Pancreas (tissue), 10 donors: ENCODE data around the gene IFI44. TPM values are rescaled to one million over a fixed set of nuclear protein-coding genes. Genes with fewer than 3 reads are reported as not detected.

Experiments used
- ATAC-seq, 4 donors: fragments of 200-7000 bp; cut with Tn5 transposase; one replicate each; pipeline versions ENCODE4 v1.8.0 to v1.9.1; 2020; ENCODE audit warnings: mild to moderate bottlenecking in 4 of 4, moderate library complexity in 4 of 4
- DNase-seq, 6 donors: peaks; one replicate each; pipeline ENCODE4 v3.0.0-alpha.2; 2020
- FAIRE-seq: peaks from 2 replicates; lab custom pipeline; 2012; peaks lifted over from hg19 to GRCh38; lab: Jason Lieb, UNC
- H3K27ac ChIP-seq, 4 donors: fragments of 200-600 bp; sonication (generic); 1 replicate in 3 of 4; 2 replicates in 1 of 4; pipeline versions ENCODE4 v1.5.0 to v1.8.0; 2020
- H3K27me3 ChIP-seq, 4 donors: fragments of 200-600 bp; one replicate each; pipeline ENCODE4 v1.8.0; 2021
- H3K36me3 ChIP-seq, 3 donors: fragments of 200-600 bp; sonication (generic) in 1 of 3; one replicate each; pipeline versions ENCODE4 v1.5.0 to v1.8.0; 2020 to 2021
- H3K4me1 ChIP-seq, 3 donors: fragments of 200-600 bp; one replicate each; pipeline ENCODE4 v1.8.0; 2021
- H3K4me3 ChIP-seq, 4 donors: fragments of 200-600 bp; sonication (generic) in 2 of 4; one replicate each; pipeline versions ENCODE4 v1.5.0 to v1.8.0; 2020 to 2021
- H3K9me3 ChIP-seq, 4 donors: fragments of 200-600 bp; one replicate each; pipeline ENCODE4 v1.8.0; 2021
- WGBS, 2 donors: extraction: QIAGEN DNeasy Blood & Tissue Kit; methylation state at CpG; one replicate each; pipeline ENCODE4 v1.1.7; 2013; 5-methylcytosine and 5-hydroxymethylcytosine counted together
- intact Hi-C, 3 donors: fragments of 100-400 bp; cut with DNase I; formaldehyde crosslinking; loops; one replicate each; pipeline versions ENCODE4 v1.11.1 to v1.14.2; 2022
- polyA plus RNA-seq, 2 donors: library from polyadenylated mRNA; stranded (reverse); fragments of 200-250 nt; gene quantifications; one replicate each; pipeline ENCODE4 v1.2.3, GENCODE V29; 2013
- total RNA-seq, 6 donors: library from RNA; stranded (reverse); fragmentation: NEBNext Ultra II Directional in 4 of 6; extraction: Animal tissue kit (Norgen Biotek cat#: 25700) in 4 of 6; gene quantifications; one replicate each; pipeline versions ENCODE4 v1.2.1 to v1.2.4, GENCODE V29; 2021 to 2023
- TF ChIP-seq, protein P1 (sequence below), 4 donors: fragments of 200-600 bp; sonication (generic) in 3 of 4; IDR thresholded peaks; one replicate each; pipeline versions ENCODE4 v1.5.0 to v1.8.0; 2021; ENCODE audit warnings: antibody characterized with exemption in 4 of 4
- donor health status: healthy with polysubstance abuse.
- donor health status: DM: no; HTN: no; CAD: no; lungs with moderate emphysema.
- donor health status: DM: no; HTN: no; CAD: no.
- donor health status: control.
- donor health status: control.
- donor health status: Bipolar disorder and iron deficiency.
- donor health status: DM: yes; HTN: yes; CAD: no.
- donor health status: DM: no; HTN: no; CAD: no.
- donor health status: DM: no; HTN: no; CAD: no.
- donor health status: DM: yes; HTN: yes; CAD: no.

Gene IFI44
- total and polyA plus RNA-seq, 8 donors: 2.5 to 17.6 (median 8.0) TPM

DNA sequence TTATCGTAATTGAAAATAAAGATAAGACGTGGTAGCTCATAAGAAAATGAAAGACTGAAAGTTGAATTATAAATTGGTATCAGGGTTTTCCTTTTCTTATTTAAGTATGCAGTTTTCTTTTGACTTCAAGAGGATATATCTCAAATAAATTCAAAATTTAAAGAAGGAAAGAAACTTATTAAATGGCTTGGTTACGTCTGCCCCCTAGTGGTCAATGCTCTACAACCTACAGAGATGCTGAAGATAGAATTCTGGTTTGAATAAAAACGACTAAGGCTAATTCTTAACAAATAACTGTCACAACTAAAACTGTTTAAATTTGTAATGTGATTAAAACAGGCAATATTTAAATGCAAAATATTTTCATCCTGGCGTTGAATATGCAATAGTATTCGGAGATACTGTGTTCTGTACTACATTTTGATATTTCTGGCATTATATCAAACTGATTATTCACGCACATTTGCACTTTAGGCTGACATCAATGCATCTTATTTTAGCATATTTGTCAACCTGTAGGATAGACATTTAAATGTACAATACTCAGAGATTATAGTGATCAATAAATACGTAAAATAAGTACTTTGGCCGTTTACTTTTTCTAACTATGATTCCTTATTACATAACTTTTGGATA is 26.8 kb downstream of the IFI44 start:
- Histone ChIP-seq H3K36me3 (no peaks in the 10 kb centered on the region), H3K27ac (no peak overlapping the region), H3K4me3 (no peak overlapping the region), H3K4me1 (no peaks in the 10 kb centered on the region), H3K27me3 (no peaks in the 10 kb centered on the region), H3K9me3 (no peaks in the 10 kb centered on the region)
- peak; percentile 98 for FAIRE-seq
- TF ChIP-seq, protein P1, sequence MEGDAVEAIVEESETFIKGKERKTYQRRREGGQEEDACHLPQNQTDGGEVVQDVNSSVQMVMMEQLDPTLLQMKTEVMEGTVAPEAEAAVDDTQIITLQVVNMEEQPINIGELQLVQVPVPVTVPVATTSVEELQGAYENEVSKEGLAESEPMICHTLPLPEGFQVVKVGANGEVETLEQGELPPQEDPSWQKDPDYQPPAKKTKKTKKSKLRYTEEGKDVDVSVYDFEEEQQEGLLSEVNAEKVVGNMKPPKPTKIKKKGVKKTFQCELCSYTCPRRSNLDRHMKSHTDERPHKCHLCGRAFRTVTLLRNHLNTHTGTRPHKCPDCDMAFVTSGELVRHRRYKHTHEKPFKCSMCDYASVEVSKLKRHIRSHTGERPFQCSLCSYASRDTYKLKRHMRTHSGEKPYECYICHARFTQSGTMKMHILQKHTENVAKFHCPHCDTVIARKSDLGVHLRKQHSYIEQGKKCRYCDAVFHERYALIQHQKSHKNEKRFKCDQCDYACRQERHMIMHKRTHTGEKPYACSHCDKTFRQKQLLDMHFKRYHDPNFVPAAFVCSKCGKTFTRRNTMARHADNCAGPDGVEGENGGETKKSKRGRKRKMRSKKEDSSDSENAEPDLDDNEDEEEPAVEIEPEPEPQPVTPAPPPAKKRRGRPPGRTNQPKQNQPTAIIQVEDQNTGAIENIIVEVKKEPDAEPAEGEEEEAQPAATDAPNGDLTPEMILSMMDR (IDR thresholded peaks at IDR 0.05): peak; percentile 72 to 80 (median 75)
- intact Hi-C loops: loop anchor here in 2 of 3 donors (10.0 kb wide), 2 partner anchors 52 to 522 kb away; partner anchors contain the start of gene IFI44L (in 1 of the 2)
- DNase-seq: peak in 3 of 6 donors; percentile 22 to 49 (median 32)
- WGBS, 2 donors: 18% methylated on average over 9 of the region's 9 CpGs
- ATAC-seq: peak in 3 of 4 donors; percentile 77 to 82 (median 78)

DNA sequence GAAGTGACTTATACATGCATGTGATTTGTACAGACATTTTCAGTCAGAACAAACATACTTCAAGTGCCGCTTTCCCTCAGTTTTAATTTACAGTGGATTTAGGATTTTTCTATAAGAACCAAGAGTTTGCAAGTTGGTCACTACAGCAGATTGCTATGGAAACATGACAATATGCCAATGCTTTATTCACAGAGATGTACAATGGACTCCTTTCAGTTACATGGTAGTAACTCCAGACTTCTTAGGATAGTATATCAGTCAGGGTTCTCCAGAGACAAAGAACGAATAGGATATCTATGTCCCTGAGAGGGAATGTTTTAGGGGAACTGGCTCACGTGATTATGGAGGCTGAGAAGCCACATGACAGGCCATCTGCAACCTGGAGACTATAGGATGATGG is 27.4 kb downstream of the IFI44 start:
- ATAC-seq (peak in 1 of 4 donors; percentile 11), FAIRE-seq (no peak), DNase-seq (no peak)
- no peaks in the 10 kb centered on the region for H3K36me3 ChIP-seq
- no peaks in the 10 kb centered on the region for H3K27me3 ChIP-seq
- intact Hi-C loops: loop anchor here in 2 of 3 donors (10.0 kb wide), 2 partner anchors 52 to 522 kb away; partner anchors contain the start of gene IFI44L (in 1 of the 2)
- no peaks in the 10 kb centered on the region for H3K4me1 ChIP-seq
- 43 to 51% methylated on average over 3 of the region's 3 CpGs for WGBS, 2 donors
- TF ChIP-seq, protein P1 (IDR thresholded peaks at IDR 0.05): no peak
- H3K27ac ChIP-seq: no peak overlapping the region
- H3K9me3 ChIP-seq: no peaks in the 10 kb centered on the region
- H3K4me3 ChIP-seq: no peak overlapping the region

DNA sequence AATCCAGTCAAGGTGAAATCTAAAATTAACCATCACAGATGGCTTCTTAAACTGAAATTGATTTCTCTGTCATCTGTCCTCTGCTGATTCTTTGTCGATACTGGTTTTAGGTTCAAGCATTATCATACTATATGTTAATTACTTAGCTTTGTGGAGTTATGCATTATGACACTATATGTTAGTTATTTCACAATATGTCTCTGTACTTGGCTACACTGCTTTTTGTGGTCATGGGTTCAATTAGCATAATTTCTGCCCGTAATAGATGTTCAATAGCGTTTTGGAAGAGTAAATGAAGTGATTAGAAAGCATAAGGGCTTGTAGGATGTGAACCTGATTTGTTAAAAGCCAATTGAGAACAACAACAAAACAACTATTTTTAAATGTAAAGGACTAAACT is 28.2 kb downstream of the IFI44 start:
- H3K27ac ChIP-seq: no peak overlapping the region
- DNase-seq (no peak), FAIRE-seq (no peak), ATAC-seq (no peak)
- intact Hi-C loops: loop anchor here in 2 of 3 donors (10.0 kb wide), 2 partner anchors 53 to 523 kb away; partner anchors contain the start of gene IFI44L (in 1 of the 2)
- 66 to 82% methylated on average over 3 of the region's 3 CpGs for WGBS, 2 donors
- no peak overlapping the region for H3K4me3 ChIP-seq
- no peaks in the 10 kb centered on the region for H3K9me3 ChIP-seq
- no peaks in the 10 kb centered on the region for H3K36me3 ChIP-seq
- TF ChIP-seq, protein P1 (IDR thresholded peaks at IDR 0.05): no peak
- no peaks in the 10 kb centered on the region for H3K27me3 ChIP-seq
- H3K4me1 ChIP-seq: no peaks in the 10 kb centered on the region

DNA sequence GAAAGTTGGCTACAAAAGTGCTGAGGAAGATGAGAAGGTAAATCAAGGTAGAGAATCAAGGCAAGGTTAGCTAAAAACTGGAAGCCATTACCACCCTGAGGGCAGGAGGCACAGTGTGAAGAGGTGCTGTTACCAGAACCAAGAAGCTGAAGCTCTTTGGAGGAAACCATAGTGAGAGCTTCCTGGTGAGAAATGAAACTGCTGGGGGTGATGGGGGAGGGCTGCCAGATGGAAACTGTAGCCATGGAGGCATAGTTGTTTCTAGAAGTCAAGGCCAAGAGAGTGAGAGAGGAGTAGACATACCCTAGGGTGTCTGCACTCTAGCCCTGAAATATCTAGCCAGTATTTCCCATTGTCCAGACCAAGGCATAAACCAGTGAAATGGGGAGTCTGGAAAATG is 28.7 kb downstream of the IFI44 start:
- no peak for FAIRE-seq
- intact Hi-C loops: loop anchor here in 2 of 3 donors (10.0 kb wide), 2 partner anchors 54 to 524 kb away; partner anchors contain the start of gene IFI44L (in 1 of the 2)
- no peak for ATAC-seq
- Histone ChIP-seq H3K36me3 (no peaks in the 10 kb centered on the region), H3K9me3 (no peaks in the 10 kb centered on the region), H3K27ac (no peak overlapping the region), H3K27me3 (no peaks in the 10 kb centered on the region), H3K4me1 (no peaks in the 10 kb centered on the region), H3K4me3 (no peak overlapping the region)
- no peak for DNase-seq
- TF ChIP-seq, protein P1 (IDR thresholded peaks at IDR 0.05): no peak

DNA sequence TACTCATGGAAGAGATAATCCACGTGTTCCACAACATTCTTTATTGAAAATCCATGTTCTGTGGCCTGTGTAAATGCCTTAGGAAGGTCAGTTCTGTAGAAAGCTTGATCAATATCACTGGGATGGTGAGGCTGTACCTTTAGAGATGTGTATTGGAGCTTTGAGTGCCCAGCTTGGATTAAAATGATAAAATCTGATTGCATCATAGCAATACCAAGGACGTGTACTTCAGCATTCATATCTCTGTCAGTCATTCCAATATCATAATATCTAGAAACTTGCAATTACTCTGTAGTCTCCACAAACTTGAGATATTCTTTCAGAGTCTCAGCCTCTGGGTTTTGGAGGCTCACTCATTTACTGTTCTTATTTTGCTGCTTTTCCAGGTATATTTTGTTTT is 31.6 kb downstream of the IFI44 start:
- H3K27ac ChIP-seq: no peak overlapping the region
- H3K36me3 ChIP-seq: no peaks in the 10 kb centered on the region
- H3K4me1 ChIP-seq: no peaks in the 10 kb centered on the region
- no peak for FAIRE-seq
- TF ChIP-seq, protein P1 (IDR thresholded peaks at IDR 0.05): no peak
- H3K4me3 ChIP-seq: no peak overlapping the region
- H3K9me3 ChIP-seq: no peaks in the 10 kb centered on the region
- DNase-seq: no peak
- WGBS, 2 donors: 43 to 55% methylated on average over 2 of the region's 2 CpGs
- no peaks in the 10 kb centered on the region for H3K27me3 ChIP-seq
- ATAC-seq: no peak
- intact Hi-C loops: loop anchor here in 1 of 3 donors (10.0 kb wide), 1 partner anchor 536 kb away; no protein-coding TSS in a partner anchor
